WTC11 (cell line): ENCODE data around the gene RNF151. TPM values are rescaled to one million over a fixed set of nuclear protein-coding genes. Genes with fewer than 3 reads are reported as not detected.

Experiments used
- ATF6 ChIP-seq: sonication (generic); formaldehyde crosslinking; IDR thresholded peaks from 2 replicates; pipeline ENCODE4 v1.8.1; 2023; ENCODE audit warnings: mild to moderate bottlenecking, missing genetic modification reagents
- CBFB ChIP-seq: sonication (generic); formaldehyde crosslinking; IDR thresholded peaks from 2 replicates; pipeline ENCODE4 v1.8.1; 2022; ENCODE audit warnings: mild to moderate bottlenecking, low read depth, missing genetic modification reagents
- ETV6 ChIP-seq: sonication (generic); formaldehyde crosslinking; IDR thresholded peaks from 2 replicates; pipeline ENCODE4 v1.8.1; 2022; ENCODE audit warnings: mild to moderate bottlenecking, missing genetic modification reagents
- FOXP1 ChIP-seq: sonication (generic); formaldehyde crosslinking; IDR thresholded peaks from 2 replicates; pipeline ENCODE4 v1.8.0; 2022; ENCODE audit warnings: missing genetic modification reagents, mild to moderate bottlenecking, moderate library complexity, borderline replicate concordance
- NFE2L1 ChIP-seq: sonication (generic); formaldehyde crosslinking; IDR thresholded peaks from 2 replicates; pipeline ENCODE4 v1.8.1; 2023; ENCODE audit warnings: missing genetic modification reagents
- NFYB ChIP-seq: sonication (generic); formaldehyde crosslinking; conservative IDR thresholded peaks from 2 replicates; pipeline ENCODE4 v1.8.0; 2022; ENCODE audit warnings: low read depth, missing genetic modification reagents
- OVOL2 ChIP-seq: fragments of 250-450 bp; sonication (Bioruptor Pico); IDR thresholded peaks from 2 replicates; pipeline ENCODE4 v1.9.0; 2021; ENCODE audit warnings: mild to moderate bottlenecking, borderline replicate concordance
- PREB ChIP-seq: sonication (generic); formaldehyde crosslinking; IDR thresholded peaks from 2 replicates; pipeline ENCODE4 v1.8.1; 2022; ENCODE audit warnings: mild to moderate bottlenecking, missing genetic modification reagents, moderate library complexity, borderline replicate concordance
- SMAD4 ChIP-seq: sonication (generic); formaldehyde crosslinking; IDR thresholded peaks from 2 replicates; pipeline ENCODE4 v1.8.0; 2022; ENCODE audit warnings: mild to moderate bottlenecking, missing genetic modification reagents
- SOX15 ChIP-seq: fragments of 250-450 bp; sonication (Bioruptor Pico); IDR thresholded peaks from 2 replicates; pipeline ENCODE4 v1.9.0; 2021; ENCODE audit warnings: mild to moderate bottlenecking
- TCF7 ChIP-seq: sonication (generic); formaldehyde crosslinking; IDR thresholded peaks from 2 replicates; pipeline ENCODE4 v1.8.0; 2022; ENCODE audit warnings: mild to moderate bottlenecking, low read depth, missing genetic modification reagents, moderate library complexity
- ZNF219 ChIP-seq: sonication (generic); formaldehyde crosslinking; IDR thresholded peaks from 2 replicates; pipeline ENCODE4 v1.8.0; 2023; ENCODE audit warnings: missing genetic modification reagents, mild to moderate bottlenecking, borderline replicate concordance
- ZNF232 ChIP-seq: sonication (generic); formaldehyde crosslinking; IDR thresholded peaks from 2 replicates; pipeline ENCODE4 v1.8.0; 2022; ENCODE audit warnings: mild to moderate bottlenecking, missing genetic modification reagents
- ZNF317 ChIP-seq: sonication (generic); formaldehyde crosslinking; IDR thresholded peaks from 2 replicates; pipeline ENCODE4 v1.8.1; 2023; ENCODE audit warnings: low read depth, mild to moderate bottlenecking, moderate library complexity, missing genetic modification reagents, borderline replicate concordance
- ZNF396 ChIP-seq: fragments of 250-450 bp; sonication (Bioruptor Pico); IDR thresholded peaks from 2 replicates; pipeline ENCODE4 v1.8.0; 2021; ENCODE audit warnings: mild to moderate bottlenecking, moderate library complexity, borderline replicate concordance
- ZNF671 ChIP-seq: fragments of 250-450 bp; sonication (Bioruptor Pico); IDR thresholded peaks from 2 replicates; pipeline ENCODE4 v1.8.0; 2021; ENCODE audit warnings: mild to moderate bottlenecking
- total RNA-seq: library from RNA; stranded (reverse); gene quantifications from 3 replicates; pipeline ENCODE4 v1.2.3, GENCODE V29; 2021
- TF ChIP-seq, protein P1 (sequence below): fragments of 250-450 bp; sonication (Bioruptor Pico); conservative IDR thresholded peaks from 2 replicates; pipeline ENCODE4 v1.9.0; 2021; ENCODE audit warnings: mild to moderate bottlenecking
- TF ChIP-seq, protein P2 (sequence below): fragments of 250-450 bp; sonication (Bioruptor Pico); IDR thresholded peaks from 2 replicates; pipeline ENCODE4 v1.9.0; 2021; ENCODE audit warnings: mild to moderate bottlenecking
- TF ChIP-seq, protein P3 (sequence below): sonication (generic); formaldehyde crosslinking; IDR thresholded peaks from 2 replicates; pipeline ENCODE4 v1.8.1; 2022; ENCODE audit warnings: low read depth, mild to moderate bottlenecking, moderate library complexity, missing genetic modification reagents, borderline replicate concordance
- TF ChIP-seq, protein P4 (sequence below): sonication (generic); formaldehyde crosslinking; IDR thresholded peaks from 2 replicates; pipeline ENCODE4 v1.8.1; 2022; ENCODE audit warnings: missing genetic modification reagents, borderline replicate concordance

RNF151 gene
- total RNA-seq, 1 experiment from 2014 or later: 0.31 TPM

GRCh38 chr16:1960665-1961630 is 5.7 kb upstream of the RNF151 start (continued):
- TF ChIP-seq, protein P1, sequence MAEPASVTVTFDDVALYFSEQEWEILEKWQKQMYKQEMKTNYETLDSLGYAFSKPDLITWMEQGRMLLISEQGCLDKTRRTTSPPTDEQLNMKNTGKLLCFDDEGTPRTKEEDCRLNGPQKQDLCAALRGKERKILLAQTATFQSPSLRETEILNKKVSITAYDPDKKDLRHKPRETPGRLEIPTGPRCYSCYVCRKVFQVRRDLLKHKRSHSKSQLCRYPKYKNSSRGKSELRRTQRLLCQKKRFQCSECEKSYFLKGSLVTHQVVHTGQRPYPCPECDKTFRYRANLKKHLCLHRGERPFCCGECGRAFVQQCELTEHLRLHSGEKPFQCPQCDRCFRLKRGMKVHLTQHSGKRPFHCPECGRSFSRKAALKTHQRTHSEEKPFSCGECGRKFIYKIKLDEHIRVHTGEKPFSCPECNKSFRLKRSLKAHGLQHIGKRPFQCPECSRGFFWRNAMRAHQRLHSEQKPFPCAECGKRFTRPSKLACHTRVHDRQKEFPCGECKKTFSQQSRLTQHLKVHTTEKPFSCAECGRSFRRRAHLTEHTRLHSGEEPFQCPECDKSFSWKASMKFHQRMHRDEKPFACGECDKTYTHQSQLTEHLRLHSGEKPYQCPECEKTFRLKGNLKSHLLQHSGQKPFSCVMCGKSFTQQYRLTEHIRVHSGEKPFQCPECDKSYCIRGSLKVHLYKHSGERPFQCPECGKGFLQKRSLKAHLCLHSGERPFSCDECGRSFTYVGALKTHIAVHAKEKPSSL (CRISPR knock-in tag): peak; percentile 90
- TF ChIP-seq ATF6 (CRISPR knock-in tag) (no peak), ZNF219 (no peak), ZNF317 (no peak), CBFB (CRISPR knock-in tag) (no peak), ZNF671 (CRISPR knock-in tag) (peak; percentile 96), NFE2L1 (CRISPR knock-in tag) (no peak), FOXP1 (no peak; the same call in 1 of the 2 replicates), SMAD4 (peak; percentile 67; the same call in 1 of the 2 replicates), NFYB (no peak), ZNF396 (CRISPR knock-in tag) (no peak), TCF7 (CRISPR knock-in tag) (peak; percentile 35; the same call in 1 of the 2 replicates), OVOL2 (CRISPR knock-in tag) (no peak), ZNF232 (CRISPR knock-in tag) (0 out of 2 replicates have a peak, but pooled peaks have one; percentile 60), ETV6 (CRISPR knock-in tag) (no peak), PREB (CRISPR knock-in tag) (no peak), SOX15 (CRISPR knock-in tag) (no peak)
- TF ChIP-seq, protein P2, sequence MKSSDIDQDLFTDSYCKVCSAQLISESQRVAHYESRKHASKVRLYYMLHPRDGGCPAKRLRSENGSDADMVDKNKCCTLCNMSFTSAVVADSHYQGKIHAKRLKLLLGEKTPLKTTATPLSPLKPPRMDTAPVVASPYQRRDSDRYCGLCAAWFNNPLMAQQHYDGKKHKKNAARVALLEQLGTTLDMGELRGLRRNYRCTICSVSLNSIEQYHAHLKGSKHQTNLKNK (CRISPR knock-in tag): no peak
- TF ChIP-seq, protein P3, sequence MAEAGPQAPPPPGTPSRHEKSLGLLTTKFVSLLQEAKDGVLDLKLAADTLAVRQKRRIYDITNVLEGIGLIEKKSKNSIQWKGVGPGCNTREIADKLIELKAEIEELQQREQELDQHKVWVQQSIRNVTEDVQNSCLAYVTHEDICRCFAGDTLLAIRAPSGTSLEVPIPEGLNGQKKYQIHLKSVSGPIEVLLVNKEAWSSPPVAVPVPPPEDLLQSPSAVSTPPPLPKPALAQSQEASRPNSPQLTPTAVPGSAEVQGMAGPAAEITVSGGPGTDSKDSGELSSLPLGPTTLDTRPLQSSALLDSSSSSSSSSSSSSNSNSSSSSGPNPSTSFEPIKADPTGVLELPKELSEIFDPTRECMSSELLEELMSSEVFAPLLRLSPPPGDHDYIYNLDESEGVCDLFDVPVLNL (CRISPR knock-in tag): no peak
- TF ChIP-seq, protein P4, sequence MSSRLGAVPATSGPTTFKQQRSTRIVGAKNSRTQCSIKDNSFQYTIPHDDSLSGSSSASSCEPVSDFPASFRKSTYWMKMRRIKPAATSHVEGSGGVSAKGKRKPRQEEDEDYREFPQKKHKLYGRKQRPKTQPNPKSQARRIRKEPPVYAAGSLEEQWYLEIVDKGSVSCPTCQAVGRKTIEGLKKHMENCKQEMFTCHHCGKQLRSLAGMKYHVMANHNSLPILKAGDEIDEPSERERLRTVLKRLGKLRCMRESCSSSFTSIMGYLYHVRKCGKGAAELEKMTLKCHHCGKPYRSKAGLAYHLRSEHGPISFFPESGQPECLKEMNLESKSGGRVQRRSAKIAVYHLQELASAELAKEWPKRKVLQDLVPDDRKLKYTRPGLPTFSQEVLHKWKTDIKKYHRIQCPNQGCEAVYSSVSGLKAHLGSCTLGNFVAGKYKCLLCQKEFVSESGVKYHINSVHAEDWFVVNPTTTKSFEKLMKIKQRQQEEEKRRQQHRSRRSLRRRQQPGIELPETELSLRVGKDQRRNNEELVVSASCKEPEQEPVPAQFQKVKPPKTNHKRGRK: no peak
